Activated gamma-delta T cell (primary cell): ENCODE measurements around the gene KRTAP5-10.
"Not testable (repeated sequence)": the region's sequence is repeated elsewhere in the genome, so short reads cannot be mapped to it uniquely, and the experiment has no call there.

Experiments
- DNase-seq: peaks from one replicate; lab custom pipeline; 2025; lab: John Stamatoyannopoulos, UW

Gene KRTAP5-10

DNA sequence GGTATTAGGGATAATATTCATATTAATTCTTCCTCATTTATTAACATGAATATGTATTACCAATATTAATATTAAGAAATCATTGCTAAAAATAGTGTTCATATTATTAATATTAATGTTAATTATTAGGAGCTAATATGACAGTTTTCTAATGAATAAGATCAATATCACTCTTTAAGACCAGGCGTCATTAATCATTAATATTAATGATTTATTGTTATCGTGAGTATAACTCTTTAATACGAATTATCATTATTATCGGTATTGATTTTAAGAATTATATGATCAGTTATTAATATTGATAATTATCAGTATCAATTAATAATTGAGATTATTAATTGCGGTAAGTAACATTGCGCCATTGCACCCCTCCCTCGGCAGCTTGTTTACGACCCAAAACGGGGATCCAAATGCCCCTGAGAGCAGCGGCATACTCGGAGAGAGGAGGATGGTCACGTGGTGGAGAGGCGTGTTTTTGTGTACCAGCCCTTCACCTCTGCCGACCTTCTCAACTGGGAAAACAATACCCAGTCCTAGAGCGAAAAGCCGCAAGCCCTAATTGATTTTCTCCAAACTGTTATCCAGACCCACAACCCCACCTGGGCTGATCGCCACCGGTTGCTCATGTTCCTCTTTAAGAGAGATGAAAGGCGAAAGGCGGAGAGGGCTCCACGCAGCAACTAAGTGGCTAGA, 46.0 kb downstream of the KRTAP5-10 start:
- not testable (repeated sequence) for DNase-seq

DNA sequence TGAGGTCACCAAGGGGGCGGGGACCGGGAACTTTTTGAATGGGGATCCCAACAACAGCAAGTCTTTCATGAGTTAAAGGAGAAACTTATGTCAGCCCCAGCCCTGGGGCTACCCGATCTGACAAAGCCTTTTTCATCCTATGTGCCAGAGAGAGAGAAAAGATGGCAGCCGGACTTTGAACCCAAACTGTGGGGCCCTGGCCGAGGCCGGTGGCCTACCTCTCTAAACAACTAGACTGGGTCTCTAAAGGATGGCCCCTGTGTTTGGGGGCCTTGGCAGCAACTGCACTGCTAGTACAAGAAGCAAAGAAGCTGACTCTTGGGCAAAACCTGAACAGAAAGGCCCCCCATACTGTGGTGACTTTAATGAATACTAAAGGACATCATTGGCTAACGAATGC, 48.6 kb downstream of the KRTAP5-10 start:
- not testable (repeated sequence) for DNase-seq

- not testable (repeated sequence) for DNase-seq
These were observed 49.1 kb downstream of the KRTAP5-10 start for GRCh38 chr11:71614366-71614917.

DNA sequence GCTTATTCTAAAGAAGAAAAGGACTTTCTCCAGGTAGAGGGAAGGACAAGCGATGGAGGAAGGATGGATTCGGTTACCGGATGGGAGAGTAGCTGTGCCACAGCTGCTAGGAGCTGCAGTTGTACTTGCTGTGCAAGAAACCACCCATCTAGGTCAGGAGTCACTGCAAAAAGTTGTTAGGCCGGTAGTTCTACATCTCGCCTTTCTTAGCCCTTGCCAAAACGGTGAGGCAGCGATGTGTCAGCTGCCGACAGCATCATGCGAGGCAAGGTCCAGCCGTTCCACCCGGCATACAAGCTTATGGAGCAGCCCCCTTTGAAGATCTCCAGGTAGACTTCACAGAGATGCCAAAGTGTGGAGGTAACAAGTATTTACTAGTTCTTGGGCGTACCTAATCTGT, 49.6 kb downstream of the KRTAP5-10 start:
- not testable (repeated sequence) for DNase-seq
